H9 (cell line): ENCODE results near the gene KIZ. TPM values are rescaled to one million over a fixed set of nuclear protein-coding genes. Genes with fewer than 3 reads are reported as not detected.

Experiments used
- DNase-seq: peaks from one replicate; pipeline ENCODE4 v3.0.0-alpha.2; 2017
- H2AFZ ChIP-seq: one replicate; pipeline ENCODE4 v1.6.1; 2013; ENCODE audit warnings: mild to moderate bottlenecking, low read length, control low read depth, moderate library complexity
- H2AK5ac ChIP-seq: 2 replicates; pipeline ENCODE4 v1.6.1; 2013; ENCODE audit warnings: low read length, control low read depth, mixed read lengths; ENCODE audit not compliant: insufficient read length
- H2BK120ac ChIP-seq: one replicate; pipeline ENCODE4 v1.6.1; 2013; ENCODE audit warnings: low read depth, mild to moderate bottlenecking, low read length, control low read depth, inconsistent platforms; ENCODE audit not compliant: poor library complexity, severe bottlenecking
- H2BK12ac ChIP-seq: 2 replicates; pipeline ENCODE4 v1.6.1; 2013; ENCODE audit warnings: low read length, control low read depth, mixed read lengths, low read depth; ENCODE audit not compliant: insufficient read length
- H2BK15ac ChIP-seq: 2 replicates; pipeline ENCODE4 v1.6.1; 2013; ENCODE audit warnings: low read depth, low read length, control low read depth
- H2BK20ac ChIP-seq: one replicate; pipeline ENCODE4 v1.6.1; 2013; ENCODE audit warnings: low read depth, mild to moderate bottlenecking, low read length, control low read depth, inconsistent platforms; ENCODE audit not compliant: poor library complexity, severe bottlenecking
- H2BK5ac ChIP-seq: 2 replicates; pipeline ENCODE4 v1.6.1; 2013; ENCODE audit warnings: low read length, control low read depth, mixed read lengths; ENCODE audit not compliant: insufficient read length
- H3K14ac ChIP-seq: 2 replicates; pipeline ENCODE4 v1.6.1; 2013; ENCODE audit warnings: low read length, control low read depth; ENCODE audit not compliant: insufficient read depth
- H3K18ac ChIP-seq: 2 replicates; pipeline ENCODE4 v1.6.1; 2013; ENCODE audit warnings: low read depth, mild to moderate bottlenecking, mixed read lengths, low read length, control low read depth; ENCODE audit not compliant: insufficient read length
- H3K23ac ChIP-seq: 2 replicates; pipeline ENCODE4 v1.6.1; 2013; ENCODE audit warnings: low read length, control low read depth, mixed read lengths, low read depth; ENCODE audit not compliant: insufficient read length
- H3K23me2 ChIP-seq: 2 replicates; pipeline ENCODE4 v1.6.1; 2013; ENCODE audit warnings: low read depth, mild to moderate bottlenecking, mixed read lengths, low read length, control low read depth; ENCODE audit not compliant: insufficient read length, poor library complexity, severe bottlenecking
- H3K27ac ChIP-seq: 2 replicates; pipeline ENCODE4 v1.5.1; 2013; ENCODE audit warnings: low read length, control low read depth, mixed read lengths, low read depth; ENCODE audit not compliant: insufficient read length
- H3K27me3 ChIP-seq: 2 replicates; pipeline ENCODE4 v1.6.1; 2013; ENCODE audit warnings: low read length, control low read depth, inconsistent platforms; ENCODE audit not compliant: insufficient read depth
- H3K4ac ChIP-seq: 2 replicates; pipeline ENCODE4 v1.6.1; 2013; ENCODE audit warnings: low read depth, mild to moderate bottlenecking, control low read depth, inconsistent platforms, low read length, moderate library complexity
- H3K4me1 ChIP-seq: 2 replicates; pipeline ENCODE4 v1.6.1; 2013; ENCODE audit warnings: low read length, control low read depth, inconsistent platforms; ENCODE audit not compliant: insufficient read depth
- H3K4me2 ChIP-seq: 2 replicates; pipeline ENCODE4 v1.6.1; 2013; ENCODE audit warnings: low read length, control low read depth, mixed read lengths; ENCODE audit not compliant: insufficient read length, insufficient read depth
- H3K56ac ChIP-seq: 2 replicates; pipeline ENCODE4 v1.6.1; 2013; ENCODE audit warnings: low read depth, mild to moderate bottlenecking, mixed read lengths, low read length, control low read depth; ENCODE audit not compliant: insufficient read length
- H3K79me1 ChIP-seq: 2 replicates; pipeline ENCODE4 v1.6.1; 2013; ENCODE audit warnings: low read depth, mild to moderate bottlenecking, moderate library complexity, low read length, control low read depth, inconsistent platforms; ENCODE audit not compliant: insufficient read depth, poor library complexity, severe bottlenecking
- H3K79me2 ChIP-seq: 2 replicates; pipeline ENCODE4 v1.6.1; 2013; ENCODE audit warnings: low read length, control low read depth, inconsistent platforms; ENCODE audit not compliant: insufficient read depth
- H3K9ac ChIP-seq: 2 replicates; pipeline ENCODE4 v1.6.1; 2013; ENCODE audit warnings: low read length, control low read depth, mixed read lengths; ENCODE audit not compliant: insufficient read length; ENCODE audit errors: extremely low read depth
- H3K9me3 ChIP-seq: one replicate; pipeline ENCODE4 v1.6.1; 2013; ENCODE audit warnings: low read depth, low read length, inconsistent platforms; ENCODE audit not compliant: control insufficient read depth
- H3T11ph ChIP-seq: one replicate; pipeline ENCODE4 v1.6.1; 2013; ENCODE audit warnings: mild to moderate bottlenecking, low read length, control low read depth, inconsistent platforms
- H4K20me1 ChIP-seq: one replicate; pipeline ENCODE4 v1.6.1; 2013; ENCODE audit not compliant: control insufficient read depth, insufficient read length, insufficient read depth
- H4K5ac ChIP-seq: 2 replicates; pipeline ENCODE4 v1.6.1; 2013; ENCODE audit warnings: low read depth, mild to moderate bottlenecking, mixed read lengths, low read length, control low read depth; ENCODE audit not compliant: insufficient read length
- H4K8ac ChIP-seq: replicated peaks from 2 replicates; pipeline ENCODE4 v1.6.1; 2013; ENCODE audit warnings: low read length, control low read depth, mixed read lengths, low read depth; ENCODE audit not compliant: insufficient read length
- H4K91ac ChIP-seq: 2 replicates; pipeline ENCODE4 v1.6.1; 2013; ENCODE audit warnings: low read depth, mild to moderate bottlenecking, moderate library complexity, mixed read lengths, low read length, control low read depth; ENCODE audit not compliant: insufficient read length
- H3K27ac Mint-ChIP-seq, 3 experiments: 2 replicates in 2 of 3; 3 replicates in 1 of 3; pipeline ENCODE4 v1.8.0; 2020 to 2021; ENCODE audit warnings: mixed read lengths in 3 of 3, mild to moderate bottlenecking in 1 of 3, moderate library complexity in 1 of 3
- H3K27me3 Mint-ChIP-seq: 2 replicates; pipeline ENCODE4 v1.8.0; 2021; ENCODE audit warnings: low read depth, mild to moderate bottlenecking, moderate library complexity, mixed read lengths
- H3K36me3 Mint-ChIP-seq, 3 experiments: 2 replicates in 2 of 3; 3 replicates in 1 of 3; pipeline ENCODE4 v1.8.0; 2020 to 2021; ENCODE audit warnings: low read depth in 3 of 3, mixed read lengths in 3 of 3; ENCODE audit not compliant: insufficient read depth in 1 of 3
- H3K4me1 Mint-ChIP-seq, 2 experiments: 2 replicates each; pipeline ENCODE4 v1.8.0; 2020; ENCODE audit warnings: mixed read lengths in 2 of 2
- H3K4me3 Mint-ChIP-seq, 2 experiments: 2 replicates in 1 of 2; 3 replicates in 1 of 2; pipeline ENCODE4 v1.8.0; 2020 to 2021; ENCODE audit warnings: mild to moderate bottlenecking in 2 of 2, mixed read lengths in 2 of 2, moderate library complexity in 1 of 2
- H3K9me3 Mint-ChIP-seq, 2 experiments: 2 replicates in 1 of 2; 3 replicates in 1 of 2; pipeline ENCODE4 v1.8.0; 2020; ENCODE audit warnings: mild to moderate bottlenecking in 2 of 2, mixed read lengths in 2 of 2, moderate library complexity in 1 of 2
- WGBS: extraction: QIAGEN DNeasy Blood & Tissue Kit; methylation state at CpG from one replicate; pipeline ENCODE4 v1.1.7; 2013; ENCODE audit warnings: missing lambda C conversion rate, low lambda C conversion rate, mixed read lengths; ENCODE audit not compliant: insufficient read length; ENCODE audit errors: extremely low coverage; 5-methylcytosine and 5-hydroxymethylcytosine counted together
- total RNA-seq: library from RNA; stranded (reverse); gene quantifications from 2 replicates; pipeline ENCODE4 v1.2.1, GENCODE V29; 2021
- TF ChIP-seq, protein P1 (sequence below): fragments of 200-600 bp; sonication (generic); conservative IDR thresholded peaks from 3 replicates; pipeline ENCODE4 v1.8.0; 2021; ENCODE audit warnings: antibody characterized with exemption, mild to moderate bottlenecking

The KIZ gene
- total RNA-seq, 1 experiment from 2014 or later, result 29.3 TPM

DNA sequence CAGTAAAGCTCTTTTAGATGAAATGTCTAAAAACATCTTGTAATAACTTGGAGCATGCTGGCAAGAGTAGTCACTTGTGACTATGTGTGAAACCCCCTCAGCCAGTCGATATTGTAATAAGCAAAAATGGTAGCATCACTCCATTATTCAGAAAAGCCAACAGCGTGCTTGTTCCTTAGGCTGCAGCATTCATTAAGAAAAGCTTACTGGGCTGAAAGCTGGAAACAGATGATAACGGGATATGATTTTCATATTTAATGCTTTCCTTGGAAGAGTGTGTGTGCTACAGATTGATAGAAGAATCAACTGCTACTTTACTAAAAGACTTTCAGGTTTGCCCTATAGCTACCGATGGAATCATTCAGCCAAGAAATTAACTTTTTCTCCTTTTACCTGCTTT is 20.3 kb downstream of the KIZ start:
- H3K9me3 Mint-ChIP-seq, result no peaks in the 10 kb centered on the region
- Histone ChIP-seq H2BK20ac (no peak overlapping the region), H3K4me2 (no peak overlapping the region), H2BK120ac (no peak overlapping the region), H3K79me2 (no peaks in the 10 kb centered on the region), H2AFZ (no peak overlapping the region), H3T11ph (no peak overlapping the region), H3K18ac (no peak overlapping the region), H4K91ac (no peak overlapping the region), H3K23ac (no peak overlapping the region), H3K14ac (no peak overlapping the region), H2BK15ac (no peak overlapping the region), H3K56ac (no peak overlapping the region), H4K20me1 (peaks cover 3% of the 10 kb centered on the region), H4K5ac (no peak overlapping the region), H3K4ac (no peak overlapping the region), H3K4me1 (no peaks in the 10 kb centered on the region), H3K9ac (no peak overlapping the region), H2BK12ac (no peak overlapping the region), H2BK5ac (no peak overlapping the region), H3K79me1 (no peaks in the 10 kb centered on the region), H4K8ac (no peak overlapping the region), H3K23me2 (no peaks in the 10 kb centered on the region), H3K9me3 (no peaks in the 10 kb centered on the region), H3K27ac (no peak overlapping the region), H3K27me3 (no peaks in the 10 kb centered on the region), H2AK5ac (no peak overlapping the region)
- no peak overlapping the region for H3K27ac Mint-ChIP-seq
- no CpG with 5 or more reads among the region's 4 CpGs for WGBS
- H3K4me1 Mint-ChIP-seq, result peaks cover 0 to 3% of the 10 kb centered on the region in 2 experiments; a peak in 2 of 4 replicates
- no peak overlapping the region for H3K4me3 Mint-ChIP-seq
- H3K27me3 Mint-ChIP-seq, result no peaks in the 10 kb centered on the region
- DNase-seq, result no peak
- TF ChIP-seq, protein P1, sequence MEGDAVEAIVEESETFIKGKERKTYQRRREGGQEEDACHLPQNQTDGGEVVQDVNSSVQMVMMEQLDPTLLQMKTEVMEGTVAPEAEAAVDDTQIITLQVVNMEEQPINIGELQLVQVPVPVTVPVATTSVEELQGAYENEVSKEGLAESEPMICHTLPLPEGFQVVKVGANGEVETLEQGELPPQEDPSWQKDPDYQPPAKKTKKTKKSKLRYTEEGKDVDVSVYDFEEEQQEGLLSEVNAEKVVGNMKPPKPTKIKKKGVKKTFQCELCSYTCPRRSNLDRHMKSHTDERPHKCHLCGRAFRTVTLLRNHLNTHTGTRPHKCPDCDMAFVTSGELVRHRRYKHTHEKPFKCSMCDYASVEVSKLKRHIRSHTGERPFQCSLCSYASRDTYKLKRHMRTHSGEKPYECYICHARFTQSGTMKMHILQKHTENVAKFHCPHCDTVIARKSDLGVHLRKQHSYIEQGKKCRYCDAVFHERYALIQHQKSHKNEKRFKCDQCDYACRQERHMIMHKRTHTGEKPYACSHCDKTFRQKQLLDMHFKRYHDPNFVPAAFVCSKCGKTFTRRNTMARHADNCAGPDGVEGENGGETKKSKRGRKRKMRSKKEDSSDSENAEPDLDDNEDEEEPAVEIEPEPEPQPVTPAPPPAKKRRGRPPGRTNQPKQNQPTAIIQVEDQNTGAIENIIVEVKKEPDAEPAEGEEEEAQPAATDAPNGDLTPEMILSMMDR, result no peak
- H3K36me3 Mint-ChIP-seq, result peaks cover 3 to 11% (median 10%) of the 10 kb centered on the region in 3 experiments; a peak in 4 of 7 replicates
